22Rv1 (cell line): Measurements from ENCODE around the gene OR4K5.

ENCODE experiments used
- ZFX ChIP-seq: fragments of 450-650 bp; IDR thresholded peaks from 2 replicates; pipeline ENCODE4 v1.6.1; 2017; ENCODE audit warnings: antibody characterized with exemption, borderline replicate concordance
- TF ChIP-seq, protein P1 (sequence below): fragments of 450-650 bp; IDR thresholded peaks from 2 replicates; pipeline ENCODE4 v1.5.1; 2017; ENCODE audit warnings: mild to moderate bottlenecking

DNA sequence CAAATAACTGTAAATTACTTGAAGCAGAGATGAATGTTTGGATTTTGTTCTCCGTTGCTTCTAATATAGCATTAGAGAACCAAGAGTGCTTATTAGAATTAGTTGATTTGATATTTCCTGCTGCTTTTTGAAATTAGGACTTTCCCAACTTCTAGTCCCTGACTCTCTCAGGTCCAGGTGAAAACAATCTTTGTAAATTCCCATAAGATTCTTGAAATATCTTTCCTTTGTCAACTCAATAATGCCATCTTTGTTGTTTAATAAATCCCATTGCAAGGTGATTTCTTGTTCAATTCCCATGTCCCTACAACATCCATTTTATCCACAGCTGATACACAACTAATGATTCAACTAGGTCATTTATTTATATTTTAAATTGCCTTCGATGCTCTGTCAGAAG is 45.6 kb upstream of the OR4K5 start, which contains the start of gene OR4K2:
- no peak for TF ChIP-seq ZFX
- TF ChIP-seq, protein P1, sequence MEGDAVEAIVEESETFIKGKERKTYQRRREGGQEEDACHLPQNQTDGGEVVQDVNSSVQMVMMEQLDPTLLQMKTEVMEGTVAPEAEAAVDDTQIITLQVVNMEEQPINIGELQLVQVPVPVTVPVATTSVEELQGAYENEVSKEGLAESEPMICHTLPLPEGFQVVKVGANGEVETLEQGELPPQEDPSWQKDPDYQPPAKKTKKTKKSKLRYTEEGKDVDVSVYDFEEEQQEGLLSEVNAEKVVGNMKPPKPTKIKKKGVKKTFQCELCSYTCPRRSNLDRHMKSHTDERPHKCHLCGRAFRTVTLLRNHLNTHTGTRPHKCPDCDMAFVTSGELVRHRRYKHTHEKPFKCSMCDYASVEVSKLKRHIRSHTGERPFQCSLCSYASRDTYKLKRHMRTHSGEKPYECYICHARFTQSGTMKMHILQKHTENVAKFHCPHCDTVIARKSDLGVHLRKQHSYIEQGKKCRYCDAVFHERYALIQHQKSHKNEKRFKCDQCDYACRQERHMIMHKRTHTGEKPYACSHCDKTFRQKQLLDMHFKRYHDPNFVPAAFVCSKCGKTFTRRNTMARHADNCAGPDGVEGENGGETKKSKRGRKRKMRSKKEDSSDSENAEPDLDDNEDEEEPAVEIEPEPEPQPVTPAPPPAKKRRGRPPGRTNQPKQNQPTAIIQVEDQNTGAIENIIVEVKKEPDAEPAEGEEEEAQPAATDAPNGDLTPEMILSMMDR, result no peak
